ENCODE measurements around the gene ATF3.

The ATF3 gene

GRCh38 chr1:212593821-212594251, 14.7 kb upstream of the ATF3 start:
- TF ChIP-seq POLR2AphosphoS5 (IDR thresholded peaks at IDR 0.05; ENCODE audit: low read depth, low read length) (no peak), SIN3A (IDR thresholded peaks at IDR 0.05; ENCODE audit: borderline replicate concordance, insufficient read depth, low read length) (no peak), REST (IDR thresholded peaks at IDR 0.05; ENCODE audit: insufficient read depth in 1 of 2, low read depth in 2 of 2, low read length in 2 of 2) (no peak), TAF1 (IDR thresholded peaks at IDR 0.05; ENCODE audit: borderline replicate concordance, insufficient read depth, low read length) (no peak), FOXP2 (optimal IDR thresholded peaks at IDR 0.05; ENCODE audit: borderline replicate concordance, extremely low read depth, extremely low read length, insufficient read depth) (no peak)

GRCh38 chr1:212594640-212595039, 13.9 kb upstream of the ATF3 start:
- no peak for TF ChIP-seq SIN3A (IDR thresholded peaks at IDR 0.05; ENCODE audit: borderline replicate concordance, insufficient read depth, low read length)
- no peak for TF ChIP-seq POLR2AphosphoS5 (IDR thresholded peaks at IDR 0.05; ENCODE audit: low read depth, low read length)
- TF ChIP-seq TAF1 (IDR thresholded peaks at IDR 0.05; ENCODE audit: borderline replicate concordance, insufficient read depth, low read length): no peak
- no peak for TF ChIP-seq REST (IDR thresholded peaks at IDR 0.05; ENCODE audit: insufficient read depth in 1 of 2, low read depth in 2 of 2, low read length in 2 of 2)

GRCh38 chr1:212595229-212595628, 13.3 kb upstream of the ATF3 start:
- no peak for TF ChIP-seq REST (IDR thresholded peaks at IDR 0.05; ENCODE audit: insufficient read depth in 1 of 2, low read depth in 2 of 2, low read length in 2 of 2)
- no peak for TF ChIP-seq POLR2AphosphoS5 (IDR thresholded peaks at IDR 0.05; ENCODE audit: low read depth, low read length)
- no peak for TF ChIP-seq SIN3A (IDR thresholded peaks at IDR 0.05; ENCODE audit: borderline replicate concordance, insufficient read depth, low read length)
- TF ChIP-seq FOXP2 (optimal IDR thresholded peaks at IDR 0.05; ENCODE audit: borderline replicate concordance, extremely low read depth, extremely low read length, insufficient read depth): no peak
- TF ChIP-seq TAF1 (IDR thresholded peaks at IDR 0.05; ENCODE audit: borderline replicate concordance, insufficient read depth, low read length): no peak

- TF ChIP-seq REST (IDR thresholded peaks at IDR 0.05; ENCODE audit: insufficient read depth in 1 of 2, low read depth in 2 of 2, low read length in 2 of 2) (no peak), SIN3A (IDR thresholded peaks at IDR 0.05; ENCODE audit: borderline replicate concordance, insufficient read depth, low read length) (peak; percentile 78; the same call in 1 of the 2 replicates)
Observed at GRCh38 chr1:212595787-212596714, 12.5 kb upstream of the ATF3 start.

Data from PFSK-1 (cell line).